HepG2 (cell line): ENCODE measurements around the gene TOR4A. TPM values are rescaled to one million over a fixed set of nuclear protein-coding genes. Genes with fewer than 3 reads are reported as not detected.

Experiments used
- AKAP8 ChIP-seq: sonication (generic); formaldehyde crosslinking; IDR thresholded peaks from 2 replicates; pipeline ENCODE4 v1.5.1; 2020; ENCODE audit warnings: mild to moderate bottlenecking, missing genetic modification reagents
- ASH2L ChIP-seq: fragments of 300-600, 200-600 bp; sonication (generic); IDR thresholded peaks from 2 replicates; pipeline ENCODE4 v1.7.0; 2017; ENCODE audit warnings: low read depth, mild to moderate bottlenecking, moderate library complexity, mixed read lengths, low read length; ENCODE audit not compliant: insufficient read length
- ATF7-NPFF ChIP-seq: sonication (generic); formaldehyde crosslinking; IDR thresholded peaks from 2 replicates; pipeline ENCODE4 v1.8.1; 2023; ENCODE audit warnings: mild to moderate bottlenecking, low read depth, missing genetic modification reagents, moderate library complexity
- HES4 ChIP-seq: sonication (generic); formaldehyde crosslinking; IDR thresholded peaks from 2 replicates; pipeline ENCODE4 v1.9.0; 2021; ENCODE audit warnings: mild to moderate bottlenecking, missing genetic modification reagents, borderline replicate concordance
- HNRNPLL ChIP-seq: fragments of 200-400 bp; formaldehyde crosslinking; IDR thresholded peaks from 2 replicates; pipeline ENCODE4 v1.6.1; 2017; ENCODE audit warnings: mild to moderate bottlenecking, low read depth, low read length; ENCODE audit not compliant: poor library complexity, severe bottlenecking
- HOXA3 ChIP-seq: sonication (generic); formaldehyde crosslinking; IDR thresholded peaks from 2 replicates; pipeline ENCODE4 v1.5.0; 2020; ENCODE audit warnings: missing genetic modification reagents
- ISX ChIP-seq: sonication (generic); formaldehyde crosslinking; conservative IDR thresholded peaks from 2 replicates; pipeline ENCODE4 v1.5.0; 2020; ENCODE audit warnings: missing genetic modification reagents
- PRDM15 ChIP-seq: sonication (generic); formaldehyde crosslinking; IDR thresholded peaks from 2 replicates; pipeline ENCODE4 v1.4.0; 2020; ENCODE audit warnings: missing genetic modification reagents
- TFAP4 ChIP-seq: sonication (generic); IDR thresholded peaks from 2 replicates; pipeline ENCODE4 v1.6.1; 2016; ENCODE audit warnings: low read depth, borderline replicate concordance
- ZMYM4 ChIP-seq: sonication (generic); formaldehyde crosslinking; IDR thresholded peaks from 2 replicates; pipeline ENCODE4 v1.8.1; 2023; ENCODE audit warnings: mild to moderate bottlenecking, missing genetic modification reagents
- ZNF136 ChIP-seq: sonication (generic); formaldehyde crosslinking; IDR thresholded peaks from 2 replicates; pipeline ENCODE4 v1.8.1; 2022; ENCODE audit warnings: low read depth, mild to moderate bottlenecking, moderate library complexity, missing genetic modification reagents
- ZNF235 ChIP-seq: sonication (generic); formaldehyde crosslinking; IDR thresholded peaks from 2 replicates; pipeline ENCODE4 v1.8.1; 2023; ENCODE audit warnings: mild to moderate bottlenecking, missing genetic modification reagents, borderline replicate concordance
- ZNF446 ChIP-seq: sonication (generic); formaldehyde crosslinking; IDR thresholded peaks from 2 replicates; pipeline ENCODE4 v1.5.0; 2020; ENCODE audit warnings: mild to moderate bottlenecking, missing genetic modification reagents
- ZNF570 ChIP-seq: sonication (generic); formaldehyde crosslinking; IDR thresholded peaks from 2 replicates; pipeline ENCODE4 v1.4.0; 2020; ENCODE audit warnings: mild to moderate bottlenecking, missing genetic modification reagents, borderline replicate concordance
- ZNF800 ChIP-seq: sonication (generic); formaldehyde crosslinking; IDR thresholded peaks from 2 replicates; pipeline ENCODE4 v1.4.0; 2020; ENCODE audit warnings: missing genetic modification reagents
- ZNF850 ChIP-seq: sonication (generic); formaldehyde crosslinking; conservative IDR thresholded peaks from 2 replicates; pipeline ENCODE4 v1.9.0; 2021; ENCODE audit warnings: mild to moderate bottlenecking, missing genetic modification reagents
- polyA plus RNA-seq, 8 experiments: library from polyadenylated mRNA; depleted of rRNA in 3 of 8; stranded (reverse) in 7 of 8; unstranded in 1 of 8; fragments of >200 nt; fragmentation: Illumina TruSeq in 4 of 8; extraction: Trizol in 4 of 8; gene quantifications; 2 replicates each; pipeline versions ENCODE4 v1.2.1 to v1.2.3, GENCODE V29; 2011 to 2016; ENCODE audit warnings: low read depth in 4 of 8, missing spikeins in 1 of 8, mixed read lengths in 1 of 8; ENCODE audit not compliant: insufficient read depth in 1 of 8
- total RNA-seq, 5 experiments: library from RNA; depleted of rRNA; stranded (reverse); fragments of >200 nt; fragmentation: Illumina TruSeq; extraction: Trizol; gene quantifications; 2 replicates each; pipeline ENCODE4 v1.2.3, GENCODE V29; 2016; ENCODE audit warnings: low read depth in 1 of 5
- TF ChIP-seq, protein P1 (sequence below), 2 experiments: sonication (generic) in 1 of 2; formaldehyde crosslinking in 1 of 2; IDR thresholded peaks; 2 replicates each; pipeline versions ENCODE4 v1.4.0 to v1.6.1; 2016 to 2020; ENCODE audit warnings: borderline replicate concordance in 1 of 2, low read depth in 1 of 2, mild to moderate bottlenecking in 1 of 2, missing genetic modification reagents in 1 of 2

Gene TOR4A
- total and polyA plus RNA-seq, 2 of the 13 experiments (the other 11 are each of a cell fraction or from before 2014, with no cell fraction given): 11.1 to 14.2 TPM

GRCh38 chr9:137277329-137278041 lies at the start of gene TOR4A (continued):
- TF ChIP-seq PRDM15 (no peak), HNRNPLL (peak; percentile 70), AKAP8 (CRISPR knock-in tag) (no peak; the same call in 1 of the 2 replicates), ATF7-NPFF (CRISPR knock-in tag) (peak; percentile 54; the same call in 1 of the 2 replicates), ASH2L (peak; percentile 69), ZNF136 (CRISPR knock-in tag) (0 out of 2 replicates have a peak, but pooled peaks have one; percentile 34), ZNF446 (no peak), ZNF850 (CRISPR knock-in tag) (no peak), HES4 (CRISPR knock-in tag) (no peak), ZNF800 (CRISPR knock-in tag) (peak; percentile 60; the same call in 1 of the 2 replicates), ISX (CRISPR knock-in tag) (no peak), ZMYM4 (CRISPR knock-in tag) (0 out of 2 replicates have a peak, but pooled peaks have one; percentile 42), HOXA3 (CRISPR knock-in tag) (peak; percentile 73), TFAP4 (peak; percentile 79), ZNF235 (no peak), ZNF570 (CRISPR knock-in tag) (no peak)
- TF ChIP-seq, protein P1, sequence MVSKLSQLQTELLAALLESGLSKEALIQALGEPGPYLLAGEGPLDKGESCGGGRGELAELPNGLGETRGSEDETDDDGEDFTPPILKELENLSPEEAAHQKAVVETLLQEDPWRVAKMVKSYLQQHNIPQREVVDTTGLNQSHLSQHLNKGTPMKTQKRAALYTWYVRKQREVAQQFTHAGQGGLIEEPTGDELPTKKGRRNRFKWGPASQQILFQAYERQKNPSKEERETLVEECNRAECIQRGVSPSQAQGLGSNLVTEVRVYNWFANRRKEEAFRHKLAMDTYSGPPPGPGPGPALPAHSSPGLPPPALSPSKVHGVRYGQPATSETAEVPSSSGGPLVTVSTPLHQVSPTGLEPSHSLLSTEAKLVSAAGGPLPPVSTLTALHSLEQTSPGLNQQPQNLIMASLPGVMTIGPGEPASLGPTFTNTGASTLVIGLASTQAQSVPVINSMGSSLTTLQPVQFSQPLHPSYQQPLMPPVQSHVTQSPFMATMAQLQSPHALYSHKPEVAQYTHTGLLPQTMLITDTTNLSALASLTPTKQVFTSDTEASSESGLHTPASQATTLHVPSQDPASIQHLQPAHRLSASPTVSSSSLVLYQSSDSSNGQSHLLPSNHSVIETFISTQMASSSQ (IDR thresholded peaks at IDR 0.05; ENCODE audit: low read depth): no peak
- TF ChIP-seq, protein P1 (CRISPR knock-in tag; IDR thresholded peaks at IDR 0.05; ENCODE audit: borderline replicate concordance): no peak
